SU-DHL-6 (cell line): ENCODE results near the gene CCDC183.

ENCODE experiments used
- H2AFZ ChIP-seq: fragments of 200-600 bp; sonication (generic); 2 replicates; pipeline ENCODE4 v1.6.1; 2014; ENCODE audit warnings: low read depth, mild to moderate bottlenecking, moderate library complexity, mixed read lengths, antibody characterized with exemption, low read length; ENCODE audit not compliant: severe bottlenecking
- H3F3A ChIP-seq: fragments of 200-600 bp; shearing (Covaris generic); 2 replicates; pipeline ENCODE4 v1.6.0; 2016; ENCODE audit warnings: antibody characterized with exemption, mild to moderate bottlenecking; ENCODE audit not compliant: insufficient read depth
- H3K27ac ChIP-seq: fragments of 200-600 bp; sonication (generic); 2 replicates; pipeline ENCODE4 v1.5.1; 2016; ENCODE audit warnings: low read depth, mild to moderate bottlenecking, low read length, moderate library complexity, mixed read lengths
- H3K27me3 ChIP-seq: fragments of 200-600 bp; sonication (generic), shearing (Covaris generic); 2 replicates; pipeline ENCODE4 v1.6.0; 2014; ENCODE audit warnings: mild to moderate bottlenecking, low read length
- H3K36me3 ChIP-seq: fragments of 200-600 bp; sonication (generic); 2 replicates; pipeline ENCODE4 v1.6.1; 2014; ENCODE audit warnings: mild to moderate bottlenecking, low read length, mixed read lengths
- H3K4me2 ChIP-seq: fragments of 300-600, 200-600 bp; shearing (Covaris generic), sonication (generic); 2 replicates; pipeline ENCODE4 v1.6.0; 2014; ENCODE audit warnings: low read length, low read depth, mild to moderate bottlenecking; ENCODE audit not compliant: poor library complexity, severe bottlenecking
- H3K4me3 ChIP-seq: fragments of 200-600 bp; sonication (generic); 2 replicates; pipeline ENCODE4 v1.5.1; 2014; ENCODE audit warnings: antibody characterized with exemption, low read length, mild to moderate bottlenecking, mixed read lengths; ENCODE audit not compliant: insufficient read depth, poor library complexity, severe bottlenecking
- H3K79me2 ChIP-seq: fragments of 200-600 bp; sonication (generic); 2 replicates; pipeline ENCODE4 v1.6.1; 2014; ENCODE audit warnings: mild to moderate bottlenecking, low read length, moderate library complexity; ENCODE audit not compliant: insufficient read depth
- H3K9ac ChIP-seq: fragments of 200-600 bp; sonication (generic); 2 replicates; pipeline ENCODE4 v1.7.0; 2014; ENCODE audit warnings: mild to moderate bottlenecking, low read length
- H3K9me2 ChIP-seq: fragments of 200-600 bp; sonication (generic); replicated peaks from 2 replicates; pipeline ENCODE4 v1.6.1; 2014; ENCODE audit warnings: low read length; ENCODE audit not compliant: insufficient read depth
- H3K9me3 ChIP-seq: fragments of 200-600 bp; sonication (generic); 2 replicates; pipeline ENCODE4 v1.6.1; 2014; ENCODE audit warnings: low read length, mixed read lengths; ENCODE audit not compliant: insufficient read depth
- H4K20me1 ChIP-seq: fragments of 200-600 bp; sonication (generic); 2 replicates; pipeline ENCODE4 v1.6.1; 2014; ENCODE audit warnings: low read depth, mild to moderate bottlenecking, antibody characterized with exemption, low read length, moderate library complexity, mixed read lengths
- CTCF ChIP-seq: fragments of 200-600 bp; sonication (generic); IDR thresholded peaks from one replicate; pipeline ENCODE4 v1.5.1; 2017; ENCODE audit warnings: antibody characterized with exemption, mild to moderate bottlenecking, low read length, moderate library complexity; ENCODE audit not compliant: insufficient read depth, poor library complexity, severe bottlenecking
- EZH2phosphoT487 ChIP-seq: fragments of 200-600 bp; sonication (generic), shearing (Covaris generic); conservative IDR thresholded peaks from 2 replicates; pipeline ENCODE4 v1.6.1; 2018; ENCODE audit warnings: mild to moderate bottlenecking, antibody characterized with exemption, low read length, moderate library complexity, mixed read lengths

Gene CCDC183

DNA sequence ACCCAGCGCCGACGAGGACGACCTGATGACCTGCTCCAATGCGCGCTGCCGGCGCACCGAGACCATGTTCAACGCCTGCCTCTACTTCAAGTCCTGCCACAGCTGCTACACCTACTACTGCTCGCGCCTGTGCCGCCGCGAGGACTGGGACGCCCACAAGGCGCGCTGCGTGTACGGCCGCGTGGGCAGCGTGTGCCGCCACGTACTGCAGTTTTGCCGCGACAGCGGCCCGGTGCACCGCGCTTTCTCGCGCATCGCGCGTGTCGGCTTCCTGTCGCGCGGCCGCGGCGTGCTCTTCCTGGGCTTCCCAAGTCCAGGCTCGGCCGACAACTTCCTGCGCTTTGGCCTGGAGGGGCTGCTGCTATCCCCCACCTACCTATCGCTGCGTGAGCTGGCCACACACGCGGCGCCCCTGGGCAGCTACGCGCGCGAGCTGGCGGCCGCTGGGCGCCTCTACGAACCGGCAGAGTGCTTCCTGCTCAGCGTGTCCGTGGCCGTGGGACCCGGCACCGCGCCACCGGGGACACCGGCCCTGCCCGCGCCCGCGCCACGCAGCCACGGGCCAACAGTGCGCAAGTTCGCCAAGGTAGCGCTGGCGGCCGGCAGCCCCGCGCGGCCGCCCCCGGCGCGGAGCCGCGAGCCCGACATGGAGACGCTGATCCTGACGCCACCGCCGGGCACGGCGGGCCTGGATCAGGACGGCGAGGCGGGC lies 50.4 kb downstream of the CCDC183 start:
- Histone ChIP-seq H3K9ac (no peak overlapping the region), H3K4me3 (no peak overlapping the region), H3K36me3 (no peaks in the 10 kb centered on the region), H4K20me1 (no peaks in the 10 kb centered on the region), H3K27me3 (no peaks in the 10 kb centered on the region), H2AFZ (no peak overlapping the region), H3K4me2 (no peak overlapping the region), H3K9me2 (no peaks in the 10 kb centered on the region), H3K27ac (no peak overlapping the region), H3K9me3 (no peaks in the 10 kb centered on the region), H3K79me2 (no peaks in the 10 kb centered on the region), H3F3A (no peaks in the 10 kb centered on the region; the same call in 1 of the 2 replicates)
- TF ChIP-seq CTCF = no peak
- no peak for TF ChIP-seq EZH2phosphoT487

GRCh38 chr9:136847088-136847825 lies 51.1 kb downstream of the CCDC183 start:
- no peak overlapping the region for H2AFZ ChIP-seq

DNA sequence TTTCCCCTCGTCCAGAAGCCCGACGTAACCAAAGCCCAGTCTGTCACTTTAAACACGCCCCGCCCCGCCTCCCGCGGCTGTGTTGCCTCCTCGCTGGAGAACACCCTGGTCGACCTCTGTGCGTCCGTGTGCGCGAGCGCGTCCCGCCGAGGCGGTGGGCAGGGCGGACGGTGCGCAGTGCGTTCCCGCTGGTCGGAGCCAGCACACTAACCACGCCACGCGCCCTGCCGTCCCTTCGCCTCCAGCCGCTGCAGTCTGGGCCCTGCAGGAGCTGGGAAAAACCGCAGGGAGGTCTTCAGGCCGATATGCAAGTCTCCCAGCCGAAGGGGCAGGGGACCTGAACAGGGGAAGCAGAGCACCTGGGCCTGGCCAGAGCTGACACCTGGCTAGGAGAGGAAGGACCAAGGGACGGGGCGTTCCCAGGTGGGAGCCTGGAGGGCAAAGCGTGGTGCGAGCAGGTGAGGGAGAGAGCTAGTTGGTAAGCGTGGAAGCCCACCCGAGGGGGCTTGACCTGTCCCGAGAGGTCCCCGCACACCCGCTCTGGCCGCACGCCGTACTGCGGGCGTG lies 51.8 kb downstream of the CCDC183 start:
- Histone ChIP-seq H3K27me3 (no peaks in the 10 kb centered on the region), H3K9ac (peak overlapping the region; percentile 81), H2AFZ (peak overlapping the region; percentile 55), H3F3A (no peaks in the 10 kb centered on the region), H3K79me2 (no peaks in the 10 kb centered on the region), H3K27ac (peak overlapping the region; percentile 89), H4K20me1 (no peaks in the 10 kb centered on the region), H3K4me2 (peak overlapping the region; percentile 58), H3K9me3 (no peaks in the 10 kb centered on the region), H3K9me2 (no peaks in the 10 kb centered on the region), H3K4me3 (peak overlapping the region; percentile 91), H3K36me3 (no peaks in the 10 kb centered on the region)
- no peak for TF ChIP-seq CTCF
- TF ChIP-seq EZH2phosphoT487 = no peak

More at GRCh38 chr9:136847088-136847825, 51.1 kb downstream of the CCDC183 start:
- no peaks in the 10 kb centered on the region for H3K36me3 ChIP-seq
- H4K20me1 ChIP-seq = no peaks in the 10 kb centered on the region
- no peaks in the 10 kb centered on the region for H3K9me2 ChIP-seq
- H3K9me3 ChIP-seq = no peaks in the 10 kb centered on the region
- H3F3A ChIP-seq = no peaks in the 10 kb centered on the region
- H3K79me2 ChIP-seq = no peaks in the 10 kb centered on the region
- TF ChIP-seq CTCF (no peak), EZH2phosphoT487 (no peak)
- H3K27ac ChIP-seq = peak overlapping the region; percentile 89
- peak overlapping the region; percentile 91 for H3K4me3 ChIP-seq
- H3K4me2 ChIP-seq = peak overlapping the region; percentile 58
- no peaks in the 10 kb centered on the region for H3K27me3 ChIP-seq
- peak overlapping the region; percentile 81 for H3K9ac ChIP-seq
